Trophoblast cell (in vitro differentiated cells and primary cell): Measurements from ENCODE around the gene KCNIP3.

Experiments
- DNase-seq, 2 donors: peaks; one replicate each; pipeline ENCODE4 v3.0.0-alpha.2; 2016
- H2AFZ ChIP-seq: 2 replicates; pipeline ENCODE4 v1.6.1; 2013; ENCODE audit warnings: low read length, moderate library complexity, mild to moderate bottlenecking; ENCODE audit not compliant: insufficient read depth, poor library complexity
- H2AK5ac ChIP-seq: 2 replicates; pipeline ENCODE4 v1.6.1; 2013; ENCODE audit warnings: mild to moderate bottlenecking, low read length
- H2BK120ac ChIP-seq: 2 replicates; pipeline ENCODE4 v1.6.1; 2013; ENCODE audit warnings: low read length, mild to moderate bottlenecking, moderate library complexity; ENCODE audit not compliant: insufficient read depth, poor library complexity
- H2BK12ac ChIP-seq: 2 replicates; pipeline ENCODE4 v1.6.1; 2013; ENCODE audit warnings: mild to moderate bottlenecking, low read length, moderate library complexity
- H2BK5ac ChIP-seq: 2 replicates; pipeline ENCODE4 v1.6.1; 2013; ENCODE audit warnings: low read length, low read depth, moderate library complexity, mild to moderate bottlenecking; ENCODE audit not compliant: poor library complexity
- H3K14ac ChIP-seq: 2 replicates; pipeline ENCODE4 v1.6.1; 2013; ENCODE audit warnings: mild to moderate bottlenecking, low read length
- H3K18ac ChIP-seq: 2 replicates; pipeline ENCODE4 v1.6.1; 2013; ENCODE audit warnings: mild to moderate bottlenecking, low read length
- H3K23ac ChIP-seq: 2 replicates; pipeline ENCODE4 v1.6.1; 2013; ENCODE audit warnings: low read length
- H3K27ac ChIP-seq: 2 replicates; pipeline ENCODE4 v1.5.1; 2013; ENCODE audit warnings: low read depth, mild to moderate bottlenecking, inconsistent platforms, low read length, moderate library complexity
- H3K27me3 ChIP-seq: 2 replicates; pipeline ENCODE4 v1.6.1; 2013; ENCODE audit warnings: inconsistent platforms, mild to moderate bottlenecking, low read length, moderate library complexity; ENCODE audit not compliant: insufficient read depth
- H3K36me3 ChIP-seq, 2 experiments: 1 replicate in 1 of 2; 2 replicates in 1 of 2; pipeline ENCODE4 v1.6.1; 2013; ENCODE audit warnings: low read length in 2 of 2, mild to moderate bottlenecking in 2 of 2, moderate library complexity in 1 of 2; ENCODE audit not compliant: insufficient read depth in 2 of 2, control insufficient read depth in 1 of 2
- H3K4ac ChIP-seq: 2 replicates; pipeline ENCODE4 v1.6.1; 2013; ENCODE audit warnings: low read depth, mild to moderate bottlenecking, low read length, moderate library complexity
- H3K4me1 ChIP-seq, 2 experiments: 1 replicate in 1 of 2; 2 replicates in 1 of 2; pipeline ENCODE4 v1.6.1; 2013; ENCODE audit warnings: low read length in 2 of 2, mild to moderate bottlenecking in 2 of 2, moderate library complexity in 1 of 2; ENCODE audit not compliant: insufficient read depth in 2 of 2, control insufficient read depth in 1 of 2
- H3K4me2 ChIP-seq: 2 replicates; pipeline ENCODE4 v1.6.1; 2013; ENCODE audit warnings: inconsistent platforms, mild to moderate bottlenecking, low read length, moderate library complexity
- H3K4me3 ChIP-seq: 2 replicates; pipeline ENCODE4 v1.5.1; 2013; ENCODE audit warnings: mild to moderate bottlenecking, low read depth, low read length, inconsistent platforms
- H3K79me1 ChIP-seq: one replicate; pipeline ENCODE4 v1.6.1; 2013; ENCODE audit warnings: low read length
- H3K79me2 ChIP-seq: 2 replicates; pipeline ENCODE4 v1.6.1; 2013; ENCODE audit warnings: low read length, mild to moderate bottlenecking; ENCODE audit not compliant: control insufficient read depth, insufficient read depth, poor library complexity
- H3K9ac ChIP-seq: 2 replicates; pipeline ENCODE4 v1.6.1; 2013; ENCODE audit warnings: mild to moderate bottlenecking, low read length
- H3K9me3 ChIP-seq: 2 replicates; pipeline ENCODE4 v1.6.1; 2013; ENCODE audit warnings: low read depth, mild to moderate bottlenecking, control low read depth, inconsistent platforms, low read length; ENCODE audit not compliant: insufficient read depth
- H4K12ac ChIP-seq: 2 replicates; pipeline ENCODE4 v1.6.1; 2013; ENCODE audit warnings: low read depth, mild to moderate bottlenecking, low read length, moderate library complexity
- H4K8ac ChIP-seq: 2 replicates; pipeline ENCODE4 v1.6.1; 2013; ENCODE audit warnings: low read depth, mild to moderate bottlenecking, low read length, moderate library complexity
- H4K91ac ChIP-seq: one replicate; pipeline ENCODE4 v1.6.1; 2013; ENCODE audit warnings: low read depth, mild to moderate bottlenecking, low read length, moderate library complexity
- WGBS: extraction: QIAGEN DNeasy Blood & Tissue Kit; methylation state at CpG from one replicate; pipeline ENCODE4 v1.1.7; 2013; ENCODE audit warnings: missing lambda C conversion rate; ENCODE audit not compliant: insufficient read length, insufficient coverage; ENCODE audit errors: extremely low coverage; 5-methylcytosine and 5-hydroxymethylcytosine counted together

The KCNIP3 gene

DNA sequence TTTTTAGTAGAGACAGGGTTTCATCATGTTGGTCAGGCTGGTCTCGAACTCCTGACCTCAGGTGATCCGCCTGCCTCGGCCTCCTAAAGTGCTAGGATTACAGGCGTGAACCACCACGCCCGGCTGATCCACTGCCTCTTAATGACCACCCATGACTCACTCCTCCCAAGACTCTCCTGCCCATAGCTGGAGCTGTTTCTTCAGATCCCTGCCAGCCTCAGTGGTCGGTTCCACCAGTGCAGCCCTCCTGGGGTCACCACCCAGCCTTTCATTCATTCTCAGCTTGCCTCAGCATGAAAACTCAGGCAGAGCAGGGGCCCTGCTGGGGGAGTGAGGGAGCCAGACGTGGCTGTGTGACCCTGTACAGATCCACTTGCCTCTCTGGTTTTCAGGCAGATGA is 12.5 kb downstream of the KCNIP3 start:
- Histone ChIP-seq H3K79me1 (no peaks in the 10 kb centered on the region), H2BK12ac (no peak overlapping the region), H4K8ac (no peak overlapping the region), H2AK5ac (no peak overlapping the region), H3K23ac (no peak overlapping the region), H3K36me3 (no peaks in the 10 kb centered on the region), H3K9me3 (no peaks in the 10 kb centered on the region), H3K4me1 (peaks cover 0 to 7% of the 10 kb centered on the region in 2 experiments), H2AFZ (no peak overlapping the region), H3K18ac (no peak overlapping the region), H3K27me3 (no peaks in the 10 kb centered on the region), H4K12ac (no peak overlapping the region), H2BK120ac (no peak overlapping the region), H3K4me3 (no peak overlapping the region), H3K14ac (no peak overlapping the region), H2BK5ac (no peak overlapping the region), H3K4me2 (no peak overlapping the region), H4K91ac (no peak overlapping the region), H3K4ac (no peak overlapping the region), H3K79me2 (no peaks in the 10 kb centered on the region), H3K9ac (no peak overlapping the region), H3K27ac (no peak overlapping the region)
- no peak for DNase-seq
- WGBS = no CpG with 5 or more reads among the region's 8 CpGs

DNA sequence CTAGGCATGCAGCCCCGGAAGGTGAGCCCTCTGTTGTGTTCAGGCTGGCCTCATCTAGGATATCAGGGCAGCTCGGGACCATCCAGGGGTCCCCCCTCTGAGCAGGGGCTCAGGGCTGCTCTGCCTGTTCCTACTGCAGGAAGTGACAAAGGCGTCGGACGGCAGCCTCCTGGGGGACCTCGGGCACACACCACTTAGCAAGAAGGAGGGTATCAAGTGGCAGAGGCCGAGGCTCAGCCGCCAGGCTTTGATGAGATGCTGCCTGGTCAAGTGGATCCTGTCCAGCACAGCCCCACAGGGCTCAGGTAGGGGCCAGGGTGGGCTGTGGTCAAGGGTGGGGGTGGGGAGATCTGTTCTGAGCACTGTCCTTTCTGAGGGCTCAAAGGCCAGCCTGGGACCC is 13.1 kb downstream of the KCNIP3 start:
- Histone ChIP-seq H3K23ac (no peak overlapping the region), H2BK120ac (no peak overlapping the region), H3K9ac (no peak overlapping the region), H4K8ac (no peak overlapping the region), H2BK5ac (no peak overlapping the region), H2BK12ac (no peak overlapping the region), H3K4me1 (peaks cover 0 to 7% of the 10 kb centered on the region in 2 experiments), H3K79me2 (no peaks in the 10 kb centered on the region), H3K4me2 (no peak overlapping the region), H3K27me3 (no peaks in the 10 kb centered on the region), H3K36me3 (no peaks in the 10 kb centered on the region), H4K91ac (no peak overlapping the region), H3K9me3 (no peaks in the 10 kb centered on the region), H3K4ac (no peak overlapping the region), H2AFZ (no peak overlapping the region), H4K12ac (no peak overlapping the region), H3K4me3 (no peak overlapping the region), H3K79me1 (no peaks in the 10 kb centered on the region), H2AK5ac (no peak overlapping the region), H3K18ac (no peak overlapping the region), H3K27ac (no peak overlapping the region), H3K14ac (no peak overlapping the region)
- DNase-seq = no peak
- no CpG with 5 or more reads among the region's 8 CpGs for WGBS

DNA sequence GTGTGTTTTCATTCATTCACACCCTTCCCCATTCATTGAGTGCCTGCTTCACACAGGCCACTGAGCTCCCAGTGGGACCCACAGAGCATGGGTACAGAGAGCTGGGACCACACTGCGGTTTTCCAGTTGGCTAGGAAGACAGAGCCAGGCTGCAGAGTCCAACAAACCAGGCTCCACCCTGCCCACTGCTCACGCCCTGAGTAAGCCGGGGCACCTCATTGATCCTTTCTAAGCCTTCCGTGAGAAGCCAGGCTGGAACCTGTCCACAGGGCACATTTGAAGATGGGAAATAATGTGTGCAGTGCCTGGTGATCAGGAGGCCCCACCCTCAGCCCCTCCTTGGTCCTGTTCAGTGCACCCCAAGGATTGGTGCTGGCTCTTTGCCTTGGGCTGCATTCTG is 13.5 kb downstream of the KCNIP3 start:
- H3K27me3 ChIP-seq = no peaks in the 10 kb centered on the region
- no peak for DNase-seq
- H4K8ac ChIP-seq = no peak overlapping the region
- H3K18ac ChIP-seq = no peak overlapping the region
- peaks cover 0 to 7% of the 10 kb centered on the region in 2 experiments for H3K4me1 ChIP-seq
- no CpG with 5 or more reads among the region's 4 CpGs for WGBS
- H3K4me2 ChIP-seq = no peak overlapping the region
- H3K14ac ChIP-seq = no peak overlapping the region
- no peak overlapping the region for H3K23ac ChIP-seq
- H2BK5ac ChIP-seq = no peak overlapping the region
- no peak overlapping the region for H3K4ac ChIP-seq
- no peak overlapping the region for H4K12ac ChIP-seq
- no peak overlapping the region for H4K91ac ChIP-seq
- no peaks in the 10 kb centered on the region for H3K79me2 ChIP-seq
- H3K9me3 ChIP-seq = no peaks in the 10 kb centered on the region
- H2BK120ac ChIP-seq = no peak overlapping the region
- H2AFZ ChIP-seq = no peak overlapping the region
- no peak overlapping the region for H2AK5ac ChIP-seq
- H3K9ac ChIP-seq = no peak overlapping the region
- no peak overlapping the region for H3K27ac ChIP-seq
- H3K36me3 ChIP-seq = no peaks in the 10 kb centered on the region
- H3K4me3 ChIP-seq = no peak overlapping the region
- H2BK12ac ChIP-seq = no peak overlapping the region
- H3K79me1 ChIP-seq = no peaks in the 10 kb centered on the region

DNA sequence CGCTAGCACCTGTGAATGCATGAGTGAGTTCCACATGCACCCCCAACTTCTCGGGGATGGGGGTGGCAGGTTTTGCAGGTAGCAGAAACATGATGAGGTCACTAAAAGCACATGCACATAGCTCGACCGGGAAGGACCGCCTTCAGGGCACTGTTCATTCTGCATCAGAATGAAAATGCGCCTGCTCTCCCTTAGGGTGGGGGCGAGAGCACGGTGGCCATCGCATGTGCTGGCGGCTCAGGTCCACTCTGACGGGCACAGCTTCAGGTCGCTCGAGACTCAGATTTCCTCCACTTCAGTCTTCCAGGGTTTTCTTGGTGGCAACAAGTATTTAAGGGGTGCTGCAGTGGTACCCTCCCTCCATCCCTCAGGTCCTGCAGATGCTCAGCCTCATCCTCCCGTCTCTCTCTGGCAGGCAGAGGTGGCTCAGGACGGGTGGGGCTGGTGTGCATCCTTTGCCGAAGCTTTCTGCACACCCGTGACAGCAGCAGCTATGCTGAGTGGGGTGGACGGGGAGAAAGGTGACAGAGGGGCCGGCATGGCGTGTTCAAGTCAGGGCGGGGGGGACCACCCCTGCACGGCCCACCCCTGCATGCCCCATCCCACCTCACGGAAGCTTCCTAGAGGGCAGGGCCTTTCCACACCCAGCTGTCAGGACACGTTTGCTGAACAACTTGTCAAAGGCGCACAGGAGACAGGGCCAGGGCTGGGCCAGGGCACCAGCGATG is 14.8 kb downstream of the KCNIP3 start:
- no peaks in the 10 kb centered on the region for H3K79me2 ChIP-seq
- no peak overlapping the region for H3K9ac ChIP-seq
- no peak overlapping the region for H4K12ac ChIP-seq
- no peaks in the 10 kb centered on the region for H3K9me3 ChIP-seq
- no peak overlapping the region for H2AFZ ChIP-seq
- H3K79me1 ChIP-seq = no peaks in the 10 kb centered on the region
- no peak overlapping the region for H4K91ac ChIP-seq
- H3K4ac ChIP-seq = no peak overlapping the region
- H3K27me3 ChIP-seq = no peaks in the 10 kb centered on the region
- no peak overlapping the region for H3K4me3 ChIP-seq
- H2AK5ac ChIP-seq = no peak overlapping the region
- no peak overlapping the region for H3K14ac ChIP-seq
- no peak overlapping the region for H4K8ac ChIP-seq
- no CpG with 5 or more reads among the region's 26 CpGs for WGBS
- H3K4me2 ChIP-seq = no peak overlapping the region
- H3K36me3 ChIP-seq = no peaks in the 10 kb centered on the region
- no peak overlapping the region for H3K18ac ChIP-seq
- no peak overlapping the region for H2BK12ac ChIP-seq
- DNase-seq = no peak
- H2BK120ac ChIP-seq = no peak overlapping the region
- peaks cover 2 to 10% of the 10 kb centered on the region in 2 experiments for H3K4me1 ChIP-seq
- H3K27ac ChIP-seq = no peak overlapping the region
- H2BK5ac ChIP-seq = no peak overlapping the region
- H3K23ac ChIP-seq = no peak overlapping the region
